B cell (primary cell): ENCODE results near the gene FUT6. TPM values are rescaled to one million over a fixed set of nuclear protein-coding genes. Genes with fewer than 3 reads are reported as not detected.

Source experiments
- polyA plus RNA-seq: library from polyadenylated mRNA; depleted of rRNA; stranded (reverse); fragments of >200 nt; gene quantifications from 2 replicates; pipeline ENCODE4 v1.2.3, GENCODE V29; 2012
- total RNA-seq, 2 donors: library from RNA; stranded (reverse); fragments of 120-200 nt in 1 of 2; gene quantifications; 1 replicate in 1 of 2; 2 replicates in 1 of 2; pipeline versions ENCODE4 v1.2.3 to v1.2.4, GENCODE V29; 2013 to 2022

The FUT6 gene
- total and polyA plus RNA-seq, 2 donors (not counting 1 experiment from before 2014, with no cell fraction given), result 0.03 TPM; not detected in 1

Other genes starting within 250 kb of the FUT6 start
- gene SAFB2, start 216.9 kb downstream of the FUT6 start, total RNA-seq, result 242 and 257 TPM in 2 replicates
- gene SAFB2, start 216.9 kb downstream of the FUT6 start, polyA plus RNA-seq, result 76.5 and 91.1 TPM in 2 replicates
- gene SAFB, start 216.6 kb downstream of the FUT6 start, total RNA-seq, result 221 and 237 TPM in 2 replicates
- 91.0 and 127 TPM in 2 replicates for gene SAFB, start 216.6 kb downstream of the FUT6 start, polyA plus RNA-seq
- gene MICOS13, start 159.2 kb downstream of the FUT6 start, total RNA-seq, result 30.8 and 34.5 TPM in 2 replicates
- 29.8 and 41.9 TPM in 2 replicates for gene MICOS13, start 159.2 kb downstream of the FUT6 start, polyA plus RNA-seq
- gene HSD11B1L, start 158.7 kb downstream of the FUT6 start, total RNA-seq, result 1.4 and 1.8 TPM in 2 replicates
- gene HSD11B1L, start 158.7 kb downstream of the FUT6 start, polyA plus RNA-seq, result 4.5 and 4.6 TPM in 2 replicates
- 895 and 983 TPM in 2 replicates for gene RPL36, start 149.4 kb downstream of the FUT6 start, total RNA-seq
- 551 and 899 TPM in 2 replicates for gene RPL36, start 149.4 kb downstream of the FUT6 start, polyA plus RNA-seq
- 67.2 and 70.3 TPM in 2 replicates for gene LONP1, start 119.6 kb downstream of the FUT6 start, total RNA-seq
- 60.1 and 65.6 TPM in 2 replicates for gene LONP1, start 119.6 kb downstream of the FUT6 start, polyA plus RNA-seq
- gene CATSPERD, start 119.1 kb downstream of the FUT6 start, total RNA-seq, result not detected in 2 replicates
- gene CATSPERD, start 119.1 kb downstream of the FUT6 start, polyA plus RNA-seq, result not detected in 2 replicates
- 5.4 and 5.6 TPM in 2 replicates for gene PRR22, start 55.0 kb downstream of the FUT6 start, total RNA-seq
- gene PRR22, start 55.0 kb downstream of the FUT6 start, polyA plus RNA-seq, result 3.4 and 4.1 TPM in 2 replicates
- gene DUS3L, start 48.5 kb downstream of the FUT6 start, total RNA-seq, result 79.0 and 84.6 TPM in 2 replicates
- gene DUS3L, start 48.5 kb downstream of the FUT6 start, polyA plus RNA-seq, result 118 and 202 TPM in 2 replicates
- 0.36 TPM in 1 of 2 replicates, not detected in the other for gene NRTN, start 34.6 kb downstream of the FUT6 start, total RNA-seq
- gene NRTN, start 34.6 kb downstream of the FUT6 start, polyA plus RNA-seq, result 0.27 and 2.2 TPM in 2 replicates
- not detected in 2 replicates for gene FUT3, start 11.7 kb upstream of the FUT6 start, total RNA-seq
- gene FUT3, start 11.7 kb upstream of the FUT6 start, polyA plus RNA-seq, result not detected in 2 replicates
- 0.27 TPM in 1 of 2 replicates, not detected in the other for gene FUT5, start 30.8 kb upstream of the FUT6 start, total RNA-seq
- gene FUT5, start 30.8 kb upstream of the FUT6 start, polyA plus RNA-seq, result 0.56 TPM in 1 of 2 replicates, not detected in the other
- gene NDUFA11, start 64.1 kb upstream of the FUT6 start, total RNA-seq, result 107 and 115 TPM in 2 replicates
- gene NDUFA11, start 64.1 kb upstream of the FUT6 start, polyA plus RNA-seq, result 114 and 276 TPM in 2 replicates
- 27.1 and 27.8 TPM in 2 replicates for gene VMAC, start 65.2 kb upstream of the FUT6 start, total RNA-seq
- 27.2 and 27.7 TPM in 2 replicates for gene VMAC, start 65.2 kb upstream of the FUT6 start, polyA plus RNA-seq
- 40.0 and 46.5 TPM in 2 replicates for gene CAPS, start 74.6 kb upstream of the FUT6 start, total RNA-seq
- 58.4 and 65.7 TPM in 2 replicates for gene CAPS, start 74.6 kb upstream of the FUT6 start, polyA plus RNA-seq
- gene RANBP3, start 138.4 kb upstream of the FUT6 start, total RNA-seq, result 90.0 and 91.7 TPM in 2 replicates
- 74.5 and 86.7 TPM in 2 replicates for gene RANBP3, start 138.4 kb upstream of the FUT6 start, polyA plus RNA-seq